HepG2 (cell line): ENCODE measurements around the gene DNM3.

ENCODE experiments used
- POLR2A ChIP-seq, 2 experiments: IDR thresholded peaks; 2 replicates each; pipeline ENCODE4 v1.6.1; 2011; ENCODE audit warnings: low read depth in 2 of 2, low read length in 2 of 2, mild to moderate bottlenecking in 1 of 2, moderate library complexity in 1 of 2; ENCODE audit not compliant: insufficient read depth in 1 of 2
- SOX6 ChIP-seq, 2 experiments: fragments of 450-650 bp in 1 of 2; sonication (generic) in 1 of 2; formaldehyde crosslinking in 1 of 2; IDR thresholded peaks; 2 replicates each; pipeline versions ENCODE4 v1.4.0 to v1.6.1; 2017 to 2020; ENCODE audit warnings: antibody characterized with exemption in 1 of 2, mild to moderate bottlenecking in 1 of 2, missing genetic modification reagents in 1 of 2
- TF ChIP-seq, protein P1 (sequence below): sonication (generic); formaldehyde crosslinking; IDR thresholded peaks from 2 replicates; pipeline ENCODE4 v1.8.1; 2023; ENCODE audit warnings: missing genetic modification reagents, inconsistent platforms, borderline replicate concordance
- TF ChIP-seq, protein P2 (sequence below), 2 experiments: fragments of 450-650 bp in 1 of 2; sonication (generic) in 1 of 2; formaldehyde crosslinking in 1 of 2; IDR thresholded peaks; 2 replicates each; pipeline versions ENCODE4 v1.6.1 to v1.8.0; 2016 to 2022; ENCODE audit warnings: antibody characterized with exemption in 1 of 2, mild to moderate bottlenecking in 1 of 2, missing genetic modification reagents in 1 of 2
- TF ChIP-seq, protein P3 (sequence below): sonication (generic); formaldehyde crosslinking; IDR thresholded peaks from 2 replicates; pipeline ENCODE4 v1.5.0; 2020; ENCODE audit warnings: missing genetic modification reagents

DNA sequence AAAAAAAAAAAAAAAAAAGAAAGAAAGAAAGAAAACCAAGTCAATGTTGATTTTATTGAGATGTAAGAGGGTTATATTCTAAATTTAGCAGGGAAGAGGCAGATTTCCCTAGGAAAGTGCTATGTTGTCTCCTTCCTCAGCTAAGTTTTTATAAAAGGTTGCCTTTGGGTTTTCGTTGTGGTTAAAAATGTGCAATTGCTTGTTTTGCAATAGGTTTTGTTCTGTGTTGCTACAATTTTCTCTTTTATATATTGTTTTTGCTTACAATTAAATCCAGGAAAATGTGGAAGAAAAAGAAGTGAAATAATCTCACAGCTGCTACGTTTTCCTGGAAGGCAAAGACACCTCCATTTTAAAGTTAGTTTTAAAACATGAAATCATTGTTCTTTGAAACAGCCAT is 442.5 kb downstream of the DNM3 start:
- TF ChIP-seq SOX6 (IDR thresholded peaks at IDR 0.05) (no peak), SOX6 (CRISPR knock-in tag; IDR thresholded peaks at IDR 0.05) (no peak), POLR2A (IDR thresholded peaks at IDR 0.05; ENCODE audit: insufficient read depth in 1 of 2, low read depth in 2 of 2, low read length in 2 of 2) (no peak)
- TF ChIP-seq, protein P1, sequence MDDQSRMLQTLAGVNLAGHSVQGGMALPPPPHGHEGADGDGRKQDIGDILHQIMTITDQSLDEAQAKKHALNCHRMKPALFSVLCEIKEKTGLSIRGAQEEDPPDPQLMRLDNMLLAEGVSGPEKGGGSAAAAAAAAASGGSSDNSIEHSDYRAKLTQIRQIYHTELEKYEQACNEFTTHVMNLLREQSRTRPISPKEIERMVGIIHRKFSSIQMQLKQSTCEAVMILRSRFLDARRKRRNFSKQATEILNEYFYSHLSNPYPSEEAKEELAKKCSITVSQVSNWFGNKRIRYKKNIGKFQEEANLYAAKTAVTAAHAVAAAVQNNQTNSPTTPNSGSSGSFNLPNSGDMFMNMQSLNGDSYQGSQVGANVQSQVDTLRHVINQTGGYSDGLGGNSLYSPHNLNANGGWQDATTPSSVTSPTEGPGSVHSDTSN = no peak
- TF ChIP-seq, protein P2, sequence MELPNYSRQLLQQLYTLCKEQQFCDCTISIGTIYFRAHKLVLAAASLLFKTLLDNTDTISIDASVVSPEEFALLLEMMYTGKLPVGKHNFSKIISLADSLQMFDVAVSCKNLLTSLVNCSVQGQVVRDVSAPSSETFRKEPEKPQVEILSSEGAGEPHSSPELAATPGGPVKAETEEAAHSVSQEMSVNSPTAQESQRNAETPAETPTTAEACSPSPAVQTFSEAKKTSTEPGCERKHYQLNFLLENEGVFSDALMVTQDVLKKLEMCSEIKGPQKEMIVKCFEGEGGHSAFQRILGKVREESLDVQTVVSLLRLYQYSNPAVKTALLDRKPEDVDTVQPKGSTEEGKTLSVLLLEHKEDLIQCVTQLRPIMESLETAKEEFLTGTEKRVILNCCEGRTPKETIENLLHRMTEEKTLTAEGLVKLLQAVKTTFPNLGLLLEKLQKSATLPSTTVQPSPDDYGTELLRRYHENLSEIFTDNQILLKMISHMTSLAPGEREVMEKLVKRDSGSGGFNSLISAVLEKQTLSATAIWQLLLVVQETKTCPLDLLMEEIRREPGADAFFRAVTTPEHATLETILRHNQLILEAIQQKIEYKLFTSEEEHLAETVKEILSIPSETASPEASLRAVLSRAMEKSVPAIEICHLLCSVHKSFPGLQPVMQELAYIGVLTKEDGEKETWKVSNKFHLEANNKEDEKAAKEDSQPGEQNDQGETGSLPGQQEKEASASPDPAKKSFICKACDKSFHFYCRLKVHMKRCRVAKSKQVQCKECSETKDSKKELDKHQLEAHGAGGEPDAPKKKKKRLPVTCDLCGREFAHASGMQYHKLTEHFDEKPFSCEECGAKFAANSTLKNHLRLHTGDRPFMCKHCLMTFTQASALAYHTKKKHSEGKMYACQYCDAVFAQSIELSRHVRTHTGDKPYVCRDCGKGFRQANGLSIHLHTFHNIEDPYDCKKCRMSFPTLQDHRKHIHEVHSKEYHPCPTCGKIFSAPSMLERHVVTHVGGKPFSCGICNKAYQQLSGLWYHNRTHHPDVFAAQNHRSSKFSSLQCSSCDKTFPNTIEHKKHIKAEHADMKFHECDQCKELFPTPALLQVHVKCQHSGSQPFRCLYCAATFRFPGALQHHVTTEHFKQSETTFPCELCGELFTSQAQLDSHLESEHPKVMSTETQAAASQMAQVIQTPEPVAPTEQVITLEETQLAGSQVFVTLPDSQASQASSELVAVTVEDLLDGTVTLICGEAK (IDR thresholded peaks at IDR 0.05) = no peak
- TF ChIP-seq, protein P2 (CRISPR knock-in tag; IDR thresholded peaks at IDR 0.05) = no peak
- TF ChIP-seq, protein P3, sequence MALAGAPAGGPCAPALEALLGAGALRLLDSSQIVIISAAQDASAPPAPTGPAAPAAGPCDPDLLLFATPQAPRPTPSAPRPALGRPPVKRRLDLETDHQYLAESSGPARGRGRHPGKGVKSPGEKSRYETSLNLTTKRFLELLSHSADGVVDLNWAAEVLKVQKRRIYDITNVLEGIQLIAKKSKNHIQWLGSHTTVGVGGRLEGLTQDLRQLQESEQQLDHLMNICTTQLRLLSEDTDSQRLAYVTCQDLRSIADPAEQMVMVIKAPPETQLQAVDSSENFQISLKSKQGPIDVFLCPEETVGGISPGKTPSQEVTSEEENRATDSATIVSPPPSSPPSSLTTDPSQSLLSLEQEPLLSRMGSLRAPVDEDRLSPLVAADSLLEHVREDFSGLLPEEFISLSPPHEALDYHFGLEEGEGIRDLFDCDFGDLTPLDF = no peak
